HEK293 (cell line): ENCODE results near the gene KCNK3.

Source experiments
- CTCF ChIA-PET: fragments of 350-600 bp; formaldehyde crosslinking; extraction: SDS; loops from one replicate; lab custom pipeline; 2021; ENCODE audit warnings: antibody characterized with exemption; lab: Yijun Ruan, JAX
- POLR2A ChIA-PET: fragments of 300-600 bp; formaldehyde crosslinking; extraction: SDS; loops from one replicate; lab custom pipeline; 2020; ENCODE audit warnings: antibody characterized with exemption, inconsistent platforms; lab: Yijun Ruan, JAX
- H3K27ac ChIP-seq: fragments of 200-500 bp; sonication (Bioruptor generic); 2 replicates; pipeline ENCODE4 v1.5.1; 2014; ENCODE audit warnings: low read depth, low read length, control low read depth, inconsistent platforms; ENCODE audit errors: extremely low read depth
- H3K36me3 ChIP-seq, 2 experiments: fragments of 200-500 bp in 1 of 2; sonication (Bioruptor generic) in 1 of 2; 1 replicate in 1 of 2; 2 replicates in 1 of 2; pipeline ENCODE4 v1.5.1; 2014 to 2017; ENCODE audit warnings: inconsistent platforms in 2 of 2, low read length in 2 of 2; ENCODE audit not compliant: control insufficient read depth in 2 of 2, insufficient read depth in 1 of 2
- H3K4me1 ChIP-seq: fragments of 200-500 bp; sonication (Bioruptor generic); 2 replicates; pipeline ENCODE4 v1.5.1; 2014; ENCODE audit warnings: mild to moderate bottlenecking, low read length, inconsistent platforms; ENCODE audit not compliant: control insufficient read depth, insufficient read depth
- H3K4me3 ChIP-seq: 2 replicates; pipeline ENCODE4 v1.5.1; 2011; ENCODE audit warnings: low read depth, mild to moderate bottlenecking, control low read depth, low read length, moderate library complexity
- H3K9me3 ChIP-seq: fragments of 200-500 bp; sonication (Bioruptor generic); 2 replicates; pipeline ENCODE4 v1.5.1; 2014; ENCODE audit warnings: low read depth, low read length, inconsistent platforms; ENCODE audit not compliant: control insufficient read depth, insufficient read depth
- ELK4 ChIP-seq: IDR thresholded peaks from 2 replicates; pipeline ENCODE4 v1.6.1; 2011; ENCODE audit warnings: mild to moderate bottlenecking, low read depth, low read length, borderline replicate concordance
- FEZF1 ChIP-seq: fragments of 450-650 bp; formaldehyde crosslinking; IDR thresholded peaks from 2 replicates; pipeline ENCODE4 v1.5.1; 2016; ENCODE audit warnings: missing biosample characterization, missing genetic modification characterization
- PRDM6 ChIP-seq: fragments of 450-650 bp; formaldehyde crosslinking; IDR thresholded peaks from 2 replicates; pipeline ENCODE4 v1.5.1; 2017; ENCODE audit warnings: missing biosample characterization, missing genetic modification characterization
- TCF7L2 ChIP-seq: IDR thresholded peaks from 2 replicates; pipeline ENCODE4 v1.6.1; 2011; ENCODE audit warnings: low read depth, mild to moderate bottlenecking, inconsistent platforms, low read length, moderate library complexity, borderline replicate concordance
- TSHZ1 ChIP-seq: fragments of 450-650 bp; formaldehyde crosslinking; IDR thresholded peaks from 2 replicates; pipeline ENCODE4 v1.5.1; 2016; ENCODE audit warnings: missing biosample characterization, missing genetic modification characterization, borderline replicate concordance
- YY2 ChIP-seq: fragments of 450-650 bp; formaldehyde crosslinking; IDR thresholded peaks from 2 replicates; pipeline ENCODE4 v1.5.1; 2016; ENCODE audit warnings: missing biosample characterization, missing genetic modification characterization
- ZBTB11 ChIP-seq: fragments of 450-650 bp; formaldehyde crosslinking; conservative IDR thresholded peaks from 2 replicates; pipeline ENCODE4 v1.5.1; 2016; ENCODE audit warnings: low read depth, missing biosample characterization, missing genetic modification characterization
- ZNF146 ChIP-seq: fragments of 450-650 bp; formaldehyde crosslinking; IDR thresholded peaks from 2 replicates; pipeline ENCODE4 v1.5.1; 2016; ENCODE audit warnings: missing biosample characterization, missing genetic modification characterization
- ZNF148 ChIP-seq: fragments of 450-650 bp; formaldehyde crosslinking; IDR thresholded peaks from 2 replicates; pipeline ENCODE4 v1.5.0; 2017; ENCODE audit warnings: missing biosample characterization, missing genetic modification characterization, borderline replicate concordance
- ZNF23 ChIP-seq: fragments of 450-650 bp; formaldehyde crosslinking; IDR thresholded peaks from 2 replicates; pipeline ENCODE4 v1.5.1; 2016; ENCODE audit warnings: missing biosample characterization, missing genetic modification characterization, borderline replicate concordance
- ZNF248 ChIP-seq: fragments of 450-650 bp; formaldehyde crosslinking; IDR thresholded peaks from 2 replicates; pipeline ENCODE4 v1.5.1; 2017; ENCODE audit warnings: missing biosample characterization, missing genetic modification characterization
- ZNF555 ChIP-seq: fragments of 450-650 bp; formaldehyde crosslinking; conservative IDR thresholded peaks from 2 replicates; pipeline ENCODE4 v1.5.1; 2017; ENCODE audit warnings: missing biosample characterization, mild to moderate bottlenecking, missing genetic modification characterization, inconsistent platforms
- ZNF561 ChIP-seq: fragments of 450-650 bp; IDR thresholded peaks from 2 replicates; pipeline ENCODE4 v1.5.1; 2018; ENCODE audit warnings: missing biosample characterization, missing genetic modification characterization, borderline replicate concordance
- ZNF660 ChIP-seq: fragments of 450-650 bp; IDR thresholded peaks from 2 replicates; pipeline ENCODE4 v1.5.1; 2018; ENCODE audit warnings: missing biosample characterization, mild to moderate bottlenecking, missing genetic modification characterization
- ZNF707 ChIP-seq: fragments of 450-650 bp; formaldehyde crosslinking; IDR thresholded peaks from 2 replicates; pipeline ENCODE4 v1.5.1; 2016; ENCODE audit warnings: missing biosample characterization, missing genetic modification characterization
- ZNF768 ChIP-seq: fragments of 450-650 bp; formaldehyde crosslinking; IDR thresholded peaks from 2 replicates; pipeline ENCODE4 v1.5.1; 2018; ENCODE audit warnings: missing biosample characterization, mild to moderate bottlenecking, missing genetic modification characterization
- ZSCAN30 ChIP-seq: fragments of 450-650 bp; IDR thresholded peaks from 2 replicates; pipeline ENCODE4 v1.5.1; 2018; ENCODE audit warnings: missing biosample characterization, mild to moderate bottlenecking, missing genetic modification characterization, moderate library complexity

KCNK3 gene

GRCh38 chr2:26644188-26644835 is 48.2 kb upstream of the KCNK3 start (continued):
- no peak for TF ChIP-seq ZNF148 (tag by site-specific recombination)

GRCh38 chr2:26645762-26646161 is 46.8 kb upstream of the KCNK3 start:
- ChIA-PET POLR2A (interaction anchor here (0.7 kb wide), 1 partner anchor 38 kb away, joined by 5 read pairs; no protein-coding TSS in a partner anchor), CTCF (interaction anchor here (0.6 kb wide), 1 partner anchor 72 kb away, joined by 3 read pairs; no protein-coding TSS in a partner anchor)
- no peak overlapping the region for H3K4me3 ChIP-seq
- no peaks in the 10 kb centered on the region for H3K9me3 ChIP-seq
- H3K4me1 ChIP-seq: no peaks in the 10 kb centered on the region
- no peak for TF ChIP-seq ZSCAN30
- TF ChIP-seq ZNF768: no peak
- TF ChIP-seq ZNF146 (tag by site-specific recombination): no peak
- TF ChIP-seq ZNF555 (tag by site-specific recombination): no peak
- TF ChIP-seq YY2 (tag by site-specific recombination): no peak
- no peak for TF ChIP-seq ELK4
- TF ChIP-seq ZBTB11 (tag by site-specific recombination): no peak
- no peak overlapping the region for H3K27ac ChIP-seq
- H3K36me3 ChIP-seq: no peaks in the 10 kb centered on the region

GRCh38 chr2:26646986-26647672 is 45.4 kb upstream of the KCNK3 start:
- Histone ChIP-seq H3K4me1 (no peaks in the 10 kb centered on the region), H3K9me3 (no peaks in the 10 kb centered on the region), H3K36me3 (no peaks in the 10 kb centered on the region), H3K4me3 (no peak overlapping the region), H3K27ac (no peak overlapping the region)
- ChIA-PET CTCF (interaction anchor here (0.6 to 1.1 kb wide), 2 partner anchors 37 to 99 kb away, joined by 3 read pairs; no protein-coding TSS in a partner anchor), POLR2A (no interaction called here)
- TF ChIP-seq ZNF248 (no peak), TSHZ1 (no peak), ZNF561 (tag by site-specific recombination) (no peak), TCF7L2 (no peak), ZNF707 (no peak), ZNF660 (no peak), PRDM6 (tag by site-specific recombination) (no peak), FEZF1 (no peak), ZNF23 (tag by site-specific recombination) (no peak)
